A673 (cell line): ENCODE measurements around the gene LRRTM2.

ENCODE experiments used
- CTCF ChIP-seq: fragments of 300-800, 200-600 bp; sonication (generic); conservative IDR thresholded peaks from 2 replicates; pipeline ENCODE4 v1.5.1; 2017; ENCODE audit warnings: low read depth, mild to moderate bottlenecking, antibody characterized with exemption, low read length, moderate library complexity, mixed read lengths
- EZH2 ChIP-seq: fragments of 200-600 bp; sonication (generic); IDR thresholded peaks from 2 replicates; pipeline ENCODE4 v1.6.1; 2017; ENCODE audit warnings: borderline replicate concordance, low read depth, mild to moderate bottlenecking, mixed read lengths, antibody characterized with exemption, low read length; ENCODE audit not compliant: poor library complexity, severe bottlenecking

- TF ChIP-seq CTCF = no peak
- TF ChIP-seq EZH2 = no peak
These were observed 31.0 kb downstream of the LRRTM2 start for GRCh38 chr5:138844125-138844461.
